Epithelial cell of proximal tubule (primary cell): Measurements from ENCODE around the gene GPR153. TPM values are rescaled to one million over a fixed set of nuclear protein-coding genes. Genes with fewer than 3 reads are reported as not detected.

Source experiments
- DNase-seq: peaks from one replicate; pipeline ENCODE4 v3.0.0-alpha.2; 2011; ENCODE audit warnings: low read depth
- H3K4me3 ChIP-seq: 2 replicates; pipeline ENCODE4 v1.5.1; 2011; ENCODE audit warnings: low read depth, mild to moderate bottlenecking, low read length
- total RNA-seq: library from RNA; depleted of rRNA; stranded (reverse); fragments of >200 nt; gene quantifications from 2 replicates; pipeline ENCODE4 v1.2.3, GENCODE V29; 2015
- TF ChIP-seq, protein P1 (sequence below): conservative IDR thresholded peaks from 2 replicates; pipeline ENCODE4 v1.5.1; 2012; ENCODE audit warnings: low read depth, mild to moderate bottlenecking, low read length

GPR153 gene
- total RNA-seq, 1 donor from 2014 or later, result 6.4 TPM

DNA sequence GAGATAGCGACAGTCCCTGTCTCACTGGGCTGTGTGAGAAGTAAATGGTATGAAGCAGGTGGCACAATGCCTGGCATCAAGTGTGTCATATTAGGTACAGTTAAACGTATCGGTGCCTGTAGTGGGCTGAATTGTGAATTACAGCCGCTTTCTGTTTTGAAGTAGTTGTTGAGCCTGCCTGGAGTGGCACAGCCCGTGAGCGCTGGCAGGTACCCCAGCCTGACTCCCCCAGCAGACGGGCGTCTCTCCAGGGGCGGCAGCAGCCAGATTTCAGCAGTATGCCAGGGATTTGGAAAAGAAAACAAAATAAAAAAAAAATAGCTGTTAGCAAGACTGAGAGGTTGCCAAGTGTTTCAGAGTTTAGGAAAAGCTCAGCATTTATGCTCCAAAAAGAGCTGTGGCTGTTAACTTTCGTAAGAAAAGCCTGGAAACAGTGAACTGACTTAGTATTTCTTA is 26.6 kb upstream of the GPR153 start:
- TF ChIP-seq, protein P1, sequence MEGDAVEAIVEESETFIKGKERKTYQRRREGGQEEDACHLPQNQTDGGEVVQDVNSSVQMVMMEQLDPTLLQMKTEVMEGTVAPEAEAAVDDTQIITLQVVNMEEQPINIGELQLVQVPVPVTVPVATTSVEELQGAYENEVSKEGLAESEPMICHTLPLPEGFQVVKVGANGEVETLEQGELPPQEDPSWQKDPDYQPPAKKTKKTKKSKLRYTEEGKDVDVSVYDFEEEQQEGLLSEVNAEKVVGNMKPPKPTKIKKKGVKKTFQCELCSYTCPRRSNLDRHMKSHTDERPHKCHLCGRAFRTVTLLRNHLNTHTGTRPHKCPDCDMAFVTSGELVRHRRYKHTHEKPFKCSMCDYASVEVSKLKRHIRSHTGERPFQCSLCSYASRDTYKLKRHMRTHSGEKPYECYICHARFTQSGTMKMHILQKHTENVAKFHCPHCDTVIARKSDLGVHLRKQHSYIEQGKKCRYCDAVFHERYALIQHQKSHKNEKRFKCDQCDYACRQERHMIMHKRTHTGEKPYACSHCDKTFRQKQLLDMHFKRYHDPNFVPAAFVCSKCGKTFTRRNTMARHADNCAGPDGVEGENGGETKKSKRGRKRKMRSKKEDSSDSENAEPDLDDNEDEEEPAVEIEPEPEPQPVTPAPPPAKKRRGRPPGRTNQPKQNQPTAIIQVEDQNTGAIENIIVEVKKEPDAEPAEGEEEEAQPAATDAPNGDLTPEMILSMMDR, result no peak
- no peak overlapping the region for H3K4me3 ChIP-seq
- DNase-seq, result no peak

DNA sequence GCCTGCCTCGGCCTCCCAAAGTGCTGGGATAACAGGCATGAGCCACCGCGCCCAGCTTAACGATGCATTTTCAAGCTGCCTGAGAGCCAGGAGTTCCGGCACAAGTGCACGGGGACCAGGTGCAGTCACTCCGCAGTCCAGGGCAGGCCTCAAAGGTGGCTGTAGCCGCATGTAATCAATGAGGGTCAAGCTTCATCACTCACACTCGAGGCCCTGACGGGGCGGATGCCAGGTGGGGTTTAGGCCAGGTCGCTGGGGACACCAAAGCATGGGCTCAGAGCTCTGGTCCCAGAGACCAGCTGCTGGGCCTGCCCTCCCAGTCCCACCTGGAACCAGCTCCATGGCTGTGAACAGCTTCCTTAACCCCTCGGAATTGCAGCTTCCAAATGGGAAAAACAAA is 26.1 kb upstream of the GPR153 start:
- TF ChIP-seq, protein P1, result no peak
- no peak for DNase-seq
- H3K4me3 ChIP-seq, result no peak overlapping the region

GRCh38 chr1:6286266-6286665 is 25.4 kb upstream of the GPR153 start:
- no peak overlapping the region for H3K4me3 ChIP-seq
- DNase-seq, result no peak
- TF ChIP-seq, protein P1, result no peak

DNA sequence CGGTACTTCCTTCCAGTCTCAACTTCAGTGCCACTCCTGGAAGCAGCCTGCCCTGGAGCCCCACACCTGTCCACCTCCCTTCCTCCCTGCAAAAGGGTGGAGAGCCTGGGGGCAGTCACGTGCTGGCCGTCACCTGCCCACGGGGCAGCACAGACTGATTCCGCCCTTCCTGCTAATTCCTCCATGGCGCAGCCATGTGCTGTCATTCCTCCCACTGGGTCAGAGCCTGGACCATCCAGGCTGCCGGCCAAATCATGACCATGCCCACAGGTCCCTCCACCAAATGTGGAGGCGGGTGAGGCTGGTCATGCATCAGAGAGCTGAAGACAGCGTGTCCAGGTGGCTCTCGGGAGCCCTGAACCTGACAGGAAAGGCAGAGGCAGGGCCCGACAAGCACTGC is 24.4 kb upstream of the GPR153 start:
- no peak overlapping the region for H3K4me3 ChIP-seq
- TF ChIP-seq, protein P1, result no peak
- no peak for DNase-seq

DNA sequence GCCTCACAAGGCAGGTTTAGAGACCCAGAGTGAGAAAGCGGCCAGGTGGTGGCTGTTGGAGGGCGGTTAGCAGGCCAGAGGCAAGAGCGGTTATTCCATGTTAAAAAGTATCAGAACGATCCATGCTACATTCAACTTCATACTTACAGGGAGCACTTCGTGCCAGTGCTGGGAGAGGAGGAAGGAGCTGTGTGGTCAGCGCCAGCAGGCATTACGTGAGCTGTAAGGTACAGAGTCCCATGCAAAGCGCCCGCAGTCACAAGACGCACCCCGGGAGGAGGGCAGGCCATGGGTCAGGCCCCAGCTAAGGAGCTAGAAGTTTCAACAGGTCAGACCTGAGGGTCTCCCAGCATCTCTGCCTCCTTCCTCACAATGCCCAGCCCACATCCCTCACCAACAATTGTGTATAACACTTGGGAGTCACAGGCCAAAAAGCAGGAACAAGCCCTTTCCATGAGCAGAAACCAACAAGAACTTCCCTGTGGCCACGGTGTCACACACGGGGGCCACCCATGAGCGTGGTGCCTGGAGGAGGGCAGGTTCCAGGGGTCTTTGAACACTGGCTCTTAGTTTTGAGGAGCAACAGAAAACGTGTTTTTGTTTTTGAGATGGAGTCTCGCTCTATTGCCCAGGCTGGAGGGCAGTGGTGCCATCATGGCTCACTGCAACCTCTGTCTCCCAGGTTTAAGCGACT is 21.8 kb upstream of the GPR153 start:
- DNase-seq, result no peak
- no peak overlapping the region for H3K4me3 ChIP-seq
- TF ChIP-seq, protein P1, result no peak

DNA sequence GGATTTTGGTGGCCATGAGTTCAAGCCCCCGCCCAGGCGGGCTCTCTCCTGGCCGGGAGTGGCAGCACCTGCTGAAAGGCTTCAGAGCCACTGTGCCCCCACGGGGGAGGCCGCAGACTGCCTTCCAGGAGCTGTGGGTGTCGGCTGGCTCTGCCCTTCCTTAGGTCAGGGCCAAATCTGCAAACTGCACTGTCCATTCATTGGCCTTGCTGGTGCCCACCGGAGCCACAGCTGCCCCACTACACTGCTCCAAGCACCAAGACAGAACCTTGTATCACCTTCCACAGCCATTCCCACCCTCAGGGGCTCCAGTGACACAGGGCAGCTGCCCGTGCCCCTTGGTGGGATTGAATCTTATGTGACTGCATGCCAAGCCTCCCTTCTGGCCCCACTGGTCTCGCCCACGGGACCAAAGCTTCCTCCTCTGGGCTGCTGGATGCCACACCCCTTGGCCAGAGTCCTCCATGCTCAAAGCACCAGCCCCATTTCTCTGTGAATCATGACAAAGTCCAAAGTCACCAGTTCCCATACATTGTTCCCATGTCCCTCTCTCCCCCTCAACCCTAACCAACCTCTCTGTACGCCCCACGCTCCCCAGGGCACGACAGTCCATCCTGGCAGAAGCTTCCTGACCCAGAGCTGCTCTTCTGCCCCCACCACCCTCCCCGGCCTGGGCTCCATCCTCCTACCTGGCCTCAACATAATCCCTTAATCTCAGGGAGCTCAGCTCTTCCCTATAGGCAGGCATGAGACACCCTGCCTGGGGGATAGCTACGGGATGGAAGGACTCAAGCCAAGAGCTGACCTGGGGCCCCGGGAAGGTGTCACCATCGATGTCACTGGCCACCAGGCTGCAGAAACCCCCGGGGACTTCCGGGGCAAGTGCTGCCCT is 20.9 kb upstream of the GPR153 start:
- TF ChIP-seq, protein P1, result no peak
- H3K4me3 ChIP-seq, result no peak overlapping the region
- no peak for DNase-seq
